ENCODE data around the gene TMC4. TPM values are rescaled to one million over a fixed set of nuclear protein-coding genes. Genes with fewer than 3 reads are reported as not detected.

The TMC4 gene
- polyA plus RNA-seq, 3 donors, result 1.5 to 2.5 (median 2.1) TPM

DNA sequence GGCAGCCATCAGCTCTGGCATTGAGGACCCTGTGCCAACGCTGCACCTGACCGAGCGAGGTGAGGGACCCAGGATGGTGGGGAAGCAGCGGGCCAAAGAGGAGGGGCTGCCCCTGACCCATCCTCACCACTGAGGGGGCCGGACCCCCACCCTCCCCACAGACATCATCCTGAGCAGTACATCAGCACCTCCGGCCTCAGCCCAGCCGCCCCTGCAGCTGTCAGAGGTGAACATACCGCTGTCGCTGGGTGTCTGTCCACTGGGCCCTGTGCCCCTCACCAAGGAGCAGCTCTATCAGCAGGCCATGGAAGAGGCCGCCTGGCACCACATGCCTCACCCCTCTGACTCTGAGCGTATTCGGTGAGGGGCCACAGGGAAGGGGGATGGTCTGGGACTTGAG lies 20.7 kb downstream of the TMC4 start:
- Histone ChIP-seq H3K79me2 (ENCODE audit: insufficient read depth, low read length) (peaks cover 16% of the 10 kb centered on the region), H4K20me1 (ENCODE audit: insufficient read depth, low read length) (peaks cover 82% of the 10 kb centered on the region), H3K4me3 (replicated peaks in 1 of 3; ENCODE audit: low read depth in 2 of 3, low read length in 3 of 3) (no peak overlapping the region), H3K27ac (ENCODE audit: low read depth in 1 of 2, low read length in 2 of 2) (no peak overlapping the region), H3K27me3 (ENCODE audit: control insufficient read depth in 2 of 2, insufficient read depth in 2 of 2, low read length in 2 of 2) (no peaks in the 10 kb centered on the region), H3K36me3 (replicated peaks in 1 of 2; ENCODE audit: control insufficient read depth in 1 of 2, insufficient read depth in 2 of 2, low read length in 2 of 2) (peaks cover 92 to 99% of the 10 kb centered on the region in 2 donors), H3K9ac (ENCODE audit: insufficient read depth, low read length, poor library complexity, severe bottlenecking) (no peak overlapping the region), H2AFZ (ENCODE audit: insufficient read depth, low read depth, low read length, poor library complexity, severe bottlenecking) (no peak overlapping the region), H3K4me1 (ENCODE audit: control insufficient read depth in 1 of 2, insufficient read depth in 2 of 2, low read length in 2 of 2) (no peaks in the 10 kb centered on the region), H3K9me3 (replicated peaks in 1 of 2; ENCODE audit: control insufficient read depth in 1 of 2, insufficient read depth in 1 of 2, low read length in 2 of 2) (no peaks in the 10 kb centered on the region), H3K4me2 (replicated peaks; ENCODE audit: extremely low read depth, low read length, poor library complexity, severe bottlenecking) (no peak overlapping the region)
- H3K9me3 Mint-ChIP-seq, result no peaks in the 10 kb centered on the region
- H3K27ac Mint-ChIP-seq, result peak overlapping the region in 1 of 7 donors; percentile 23
- H3K36me3 Mint-ChIP-seq, result peaks cover 79 to 94% of the 10 kb centered on the region in 2 donors
- no peak overlapping the region for H3K4me3 Mint-ChIP-seq
- no peak for DNase-seq
- peaks cover 0 to 2% (median 0%) of the 10 kb centered on the region in 3 donors for H3K27me3 Mint-ChIP-seq (ENCODE audit: low read depth in 3 of 3)
- no peak for TF ChIP-seq CTCF (IDR thresholded peaks at IDR 0.05)
- WGBS (ENCODE audit: insufficient coverage), result 98% methylated on average over 8 of the region's 12 CpGs
- H3K4me1 Mint-ChIP-seq, result peaks cover 5% of the 10 kb centered on the region
- intact Hi-C loops (cut with micrococcal nuclease), result no loop called here

DNA sequence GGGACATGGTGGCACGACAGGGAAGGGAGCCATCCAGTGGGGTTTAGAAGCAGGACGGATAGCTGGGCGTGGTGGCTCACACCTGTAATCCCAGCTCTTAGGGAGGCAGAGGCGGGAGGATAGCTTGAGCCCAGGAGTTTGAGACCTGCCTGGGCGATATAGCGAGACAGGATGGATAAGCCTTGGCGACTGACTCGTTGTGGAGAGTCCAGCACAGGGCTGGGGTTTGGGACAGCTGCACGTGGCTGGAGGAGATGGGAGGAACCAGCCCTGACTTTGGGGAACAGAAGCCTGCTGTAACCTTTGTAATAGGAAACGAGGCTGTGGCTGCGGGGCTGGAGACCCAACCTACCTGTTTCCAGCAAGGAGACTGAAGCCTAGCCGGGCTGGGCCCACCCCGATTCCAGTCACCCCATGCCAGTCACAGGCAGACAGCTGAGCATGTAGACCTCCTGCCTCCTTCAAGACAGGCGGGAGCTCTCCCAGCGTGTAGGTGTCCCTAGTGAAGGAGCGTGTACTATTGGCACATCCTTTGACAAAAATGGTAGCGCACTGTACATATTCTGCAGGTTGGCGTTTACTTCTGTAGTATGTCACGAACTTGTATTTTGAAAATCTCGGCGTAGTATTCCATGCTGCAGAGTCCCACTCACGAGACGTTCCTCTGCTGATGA lies 21.5 kb downstream of the TMC4 start:
- Histone ChIP-seq H3K79me2 (ENCODE audit: insufficient read depth, low read length) (peaks cover 8% of the 10 kb centered on the region), H3K36me3 (replicated peaks in 1 of 2; ENCODE audit: control insufficient read depth in 1 of 2, insufficient read depth in 2 of 2, low read length in 2 of 2) (peaks cover 92 to 99% of the 10 kb centered on the region in 2 donors), H3K9ac (ENCODE audit: insufficient read depth, low read length, poor library complexity, severe bottlenecking) (no peak overlapping the region), H3K4me2 (replicated peaks; ENCODE audit: extremely low read depth, low read length, poor library complexity, severe bottlenecking) (no peak overlapping the region), H3K27ac (ENCODE audit: low read depth in 1 of 2, low read length in 2 of 2) (no peak overlapping the region), H3K9me3 (replicated peaks in 1 of 2; ENCODE audit: control insufficient read depth in 1 of 2, insufficient read depth in 1 of 2, low read length in 2 of 2) (no peaks in the 10 kb centered on the region), H3K4me1 (ENCODE audit: control insufficient read depth in 1 of 2, insufficient read depth in 2 of 2, low read length in 2 of 2) (no peaks in the 10 kb centered on the region), H2AFZ (ENCODE audit: insufficient read depth, low read depth, low read length, poor library complexity, severe bottlenecking) (no peak overlapping the region), H4K20me1 (ENCODE audit: insufficient read depth, low read length) (peaks cover 82% of the 10 kb centered on the region), H3K4me3 (replicated peaks in 1 of 3; ENCODE audit: low read depth in 2 of 3, low read length in 3 of 3) (no peak overlapping the region), H3K27me3 (ENCODE audit: control insufficient read depth in 2 of 2, insufficient read depth in 2 of 2, low read length in 2 of 2) (no peaks in the 10 kb centered on the region)
- peak overlapping the region in 4 of 7 donors; percentile 11 to 64 (median 23) for H3K27ac Mint-ChIP-seq
- H3K36me3 Mint-ChIP-seq, result peaks cover 81 to 94% of the 10 kb centered on the region in 2 donors
- H3K4me3 Mint-ChIP-seq, result no peak overlapping the region
- DNase-seq, result no peak
- no peak for TF ChIP-seq CTCF (IDR thresholded peaks at IDR 0.05)
- H3K9me3 Mint-ChIP-seq, result no peaks in the 10 kb centered on the region
- intact Hi-C loops (cut with micrococcal nuclease), result no loop called here
- no peaks in the 10 kb centered on the region for H3K4me1 Mint-ChIP-seq
- peaks cover 0 to 2% (median 0%) of the 10 kb centered on the region in 3 donors for H3K27me3 Mint-ChIP-seq (ENCODE audit: low read depth in 3 of 3)
- WGBS (ENCODE audit: insufficient coverage), result 91% methylated on average over 23 of the region's 23 CpGs

Data from CD14-positive monocyte (primary cell).